Mucosa of stomach (tissue), 1 donor: ENCODE measurements around the gene APOBEC3F.
"Not testable (repeated sequence)": the region's sequence is repeated elsewhere in the genome, so short reads cannot be mapped to it uniquely, and the experiment has no call there.

Source experiments
- H3K27me3 ChIP-seq: one replicate; pipeline ENCODE4 v1.7.0; 2013; ENCODE audit warnings: mild to moderate bottlenecking, low read length; ENCODE audit not compliant: control insufficient read depth, insufficient read depth
- H3K36me3 ChIP-seq: one replicate; pipeline ENCODE4 v1.7.0; 2013; ENCODE audit warnings: low read length; ENCODE audit not compliant: control insufficient read depth, insufficient read depth
- H3K4me1 ChIP-seq: one replicate; pipeline ENCODE4 v1.7.0; 2013; ENCODE audit warnings: mild to moderate bottlenecking, low read length; ENCODE audit not compliant: control insufficient read depth, insufficient read depth
- H3K4me3 ChIP-seq: one replicate; pipeline ENCODE4 v1.7.0; 2013; ENCODE audit warnings: low read length
- H3K9ac ChIP-seq: one replicate; pipeline ENCODE4 v1.7.0; 2013; ENCODE audit warnings: mild to moderate bottlenecking, low read length, moderate library complexity
- H3K9me3 ChIP-seq: one replicate; pipeline ENCODE4 v1.7.0; 2013; ENCODE audit warnings: mild to moderate bottlenecking, low read length, moderate library complexity; ENCODE audit not compliant: control insufficient read depth
- donor health status: Pancreatic carcinoma.

The APOBEC3F gene

DNA sequence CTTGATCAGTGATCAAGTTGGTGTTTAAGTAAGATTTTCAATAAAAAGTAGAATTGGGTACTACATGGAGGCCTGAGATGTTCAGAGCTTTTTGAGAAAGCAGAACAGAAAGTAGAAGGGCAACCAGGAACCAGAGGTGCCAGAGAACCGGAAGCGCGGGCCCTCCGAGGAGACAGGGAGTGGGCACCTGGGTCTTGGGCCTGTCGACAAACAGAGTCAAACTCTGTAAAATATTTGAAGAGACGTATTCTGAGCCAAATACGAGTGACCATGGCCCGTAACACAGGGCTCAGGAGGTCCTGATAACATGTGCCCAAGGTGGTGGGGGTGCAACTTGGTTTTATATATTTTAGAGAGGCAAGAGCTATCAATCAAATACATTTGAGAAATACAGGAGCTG lies 23.2 kb downstream of the APOBEC3F start:
- H3K27me3 ChIP-seq, H3K9ac ChIP-seq, H3K4me3 ChIP-seq, H3K36me3 ChIP-seq, H3K4me1 ChIP-seq, H3K9me3 ChIP-seq: not testable (repeated sequence)

DNA sequence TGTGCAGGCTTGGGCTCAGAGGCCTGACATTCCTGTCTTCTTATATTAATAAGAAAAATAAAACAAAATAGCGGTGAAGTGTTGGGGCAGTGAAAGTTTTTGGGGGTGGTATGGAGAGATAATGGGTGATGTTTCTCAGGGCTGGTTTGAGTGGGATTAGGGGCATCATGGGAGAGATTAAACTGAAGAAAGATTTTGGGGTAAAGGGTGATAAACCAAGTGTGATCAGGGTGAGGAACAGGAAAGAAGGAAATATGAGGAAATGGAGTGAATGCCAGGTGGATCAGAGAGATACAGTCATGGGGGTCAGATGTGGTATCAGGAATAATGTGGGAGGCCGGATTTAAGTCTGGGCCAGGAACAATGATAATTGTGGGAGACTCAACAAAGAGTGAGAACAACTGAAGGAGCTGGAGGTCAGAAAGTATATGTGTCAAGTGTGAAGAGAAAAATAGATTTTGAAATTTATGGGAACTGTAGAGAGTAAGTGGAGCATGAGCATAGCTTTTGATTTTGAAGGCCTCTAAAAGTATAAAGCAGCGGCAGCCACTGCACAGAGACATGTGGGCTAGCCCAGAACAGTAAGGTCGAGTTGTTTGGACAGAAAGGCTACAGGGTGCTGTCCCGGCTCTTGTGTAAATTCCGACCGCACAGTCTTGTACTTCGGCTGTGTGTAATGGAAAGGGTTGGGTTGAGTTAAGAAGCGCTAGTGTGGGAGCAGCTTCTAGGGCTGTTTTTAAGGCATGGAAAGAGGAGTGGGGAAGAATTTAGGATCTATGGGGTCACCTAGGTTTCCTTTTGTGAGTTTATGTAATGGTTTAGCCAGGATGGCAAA lies 26.0 kb downstream of the APOBEC3F start:
- H3K4me3 ChIP-seq, H3K4me1 ChIP-seq, H3K9me3 ChIP-seq, H3K36me3 ChIP-seq, H3K9ac ChIP-seq, H3K27me3 ChIP-seq: not testable (repeated sequence)

DNA sequence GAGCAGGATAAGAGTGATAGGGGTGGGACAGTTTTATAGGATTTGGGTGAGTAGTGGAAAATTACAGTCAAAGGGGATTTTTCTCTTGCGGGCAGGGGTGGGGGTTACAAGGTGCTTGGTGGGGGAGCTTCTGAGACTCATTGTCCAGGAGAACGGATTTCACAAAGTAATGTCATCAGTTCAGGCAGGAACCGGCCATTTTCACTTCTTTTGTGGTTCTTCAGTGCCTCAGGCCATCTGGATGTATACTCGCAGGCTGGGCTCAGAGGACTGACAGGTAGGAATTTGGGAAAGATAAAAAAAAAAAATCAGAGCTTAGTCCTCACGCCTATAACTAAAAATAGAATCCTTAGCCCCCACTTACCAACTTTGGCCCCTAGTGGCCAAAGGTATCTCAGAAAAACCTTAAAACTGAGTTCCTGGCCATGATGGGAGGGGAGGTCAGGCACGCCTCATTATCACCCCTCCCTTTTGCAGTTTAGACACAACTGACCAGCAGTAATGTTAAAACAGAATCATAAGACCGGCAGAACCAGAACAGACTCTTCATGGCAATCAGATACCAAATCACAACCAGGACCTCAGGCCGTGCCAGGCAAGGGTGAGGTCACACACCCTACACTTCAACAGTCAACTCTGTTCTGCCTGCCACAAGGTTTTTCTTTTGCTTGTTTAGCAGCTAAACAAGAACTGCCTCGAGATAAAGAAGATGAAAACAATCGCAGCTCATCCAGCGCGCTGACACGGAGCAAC lies 27.5 kb downstream of the APOBEC3F start:
- H3K27me3 ChIP-seq: no peaks in the 10 kb centered on the region
- no peaks in the 10 kb centered on the region for H3K36me3 ChIP-seq
- H3K4me3 ChIP-seq: no peak overlapping the region
- no peaks in the 10 kb centered on the region for H3K9me3 ChIP-seq
- H3K4me1 ChIP-seq: no peaks in the 10 kb centered on the region
- H3K9ac ChIP-seq: no peak overlapping the region

DNA sequence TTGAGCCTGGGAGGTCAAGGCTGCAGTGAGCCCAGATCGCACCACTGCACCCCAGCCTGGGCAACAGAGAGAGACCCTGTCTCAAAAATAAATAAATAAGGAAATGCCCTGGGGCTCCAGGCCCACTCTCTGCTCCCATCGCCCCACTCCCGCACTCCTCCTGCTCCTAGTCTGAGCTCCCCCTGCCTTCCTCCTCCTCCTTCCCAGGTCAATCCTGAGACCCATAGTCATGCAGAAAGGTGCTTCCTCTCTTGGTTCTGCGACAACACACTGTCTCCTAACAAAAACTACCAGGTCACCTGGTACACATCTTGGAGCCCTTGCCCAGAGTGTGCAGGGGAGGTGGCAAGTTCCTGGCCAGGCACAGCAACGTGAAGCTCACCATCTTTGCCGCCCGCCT lies 29.5 kb downstream of the APOBEC3F start:
- Histone ChIP-seq H3K4me1 (no peaks in the 10 kb centered on the region), H3K4me3 (no peak overlapping the region), H3K36me3 (no peaks in the 10 kb centered on the region), H3K9ac (no peak overlapping the region), H3K9me3 (no peaks in the 10 kb centered on the region), H3K27me3 (no peaks in the 10 kb centered on the region)

DNA sequence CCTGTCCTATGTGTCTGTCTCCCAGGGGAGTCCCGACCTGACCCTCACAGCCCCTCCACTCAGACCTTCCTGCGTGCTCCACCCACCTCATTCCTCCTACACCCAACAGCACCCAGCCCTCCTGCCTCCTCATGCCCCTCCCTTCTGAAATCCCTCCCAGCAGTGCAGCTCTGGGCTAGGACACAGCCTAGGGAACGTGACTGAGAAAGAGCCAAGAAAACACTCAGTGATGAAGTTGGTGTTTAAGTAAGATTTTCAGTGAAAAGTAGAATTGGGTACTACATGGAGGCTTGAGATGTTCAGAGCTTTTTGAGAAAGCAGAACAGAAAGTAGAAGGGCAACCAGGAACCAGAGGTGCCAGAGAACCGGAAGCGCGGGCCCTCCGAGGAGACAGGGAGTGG lies 31.9 kb downstream of the APOBEC3F start:
- not testable (repeated sequence) for H3K4me3 ChIP-seq, H3K4me1 ChIP-seq, H3K9ac ChIP-seq, H3K36me3 ChIP-seq, H3K9me3 ChIP-seq, H3K27me3 ChIP-seq

DNA sequence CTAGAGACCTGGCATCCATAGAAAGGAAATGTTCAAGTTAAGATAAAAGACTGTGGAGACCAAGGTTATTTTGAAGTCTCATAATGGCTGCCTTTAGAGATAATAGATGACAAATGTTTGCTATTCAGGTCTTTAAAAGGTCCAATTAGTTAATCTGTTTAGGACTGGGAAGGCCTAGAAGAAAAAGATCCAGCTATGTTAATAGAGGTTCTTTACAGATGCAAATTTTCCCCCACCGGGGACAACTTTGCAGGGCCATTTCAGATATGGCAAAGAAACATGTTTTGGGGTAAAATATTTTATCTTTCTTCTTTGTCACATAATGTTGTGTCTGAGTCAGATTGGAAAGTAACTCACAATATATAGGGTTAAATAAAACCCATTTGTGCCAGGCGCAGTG lies 33.3 kb downstream of the APOBEC3F start:
- Histone ChIP-seq H3K9ac (no peak overlapping the region), H3K4me1 (no peaks in the 10 kb centered on the region), H3K4me3 (no peak overlapping the region), H3K9me3 (no peaks in the 10 kb centered on the region), H3K36me3 (no peaks in the 10 kb centered on the region), H3K27me3 (no peaks in the 10 kb centered on the region)

DNA sequence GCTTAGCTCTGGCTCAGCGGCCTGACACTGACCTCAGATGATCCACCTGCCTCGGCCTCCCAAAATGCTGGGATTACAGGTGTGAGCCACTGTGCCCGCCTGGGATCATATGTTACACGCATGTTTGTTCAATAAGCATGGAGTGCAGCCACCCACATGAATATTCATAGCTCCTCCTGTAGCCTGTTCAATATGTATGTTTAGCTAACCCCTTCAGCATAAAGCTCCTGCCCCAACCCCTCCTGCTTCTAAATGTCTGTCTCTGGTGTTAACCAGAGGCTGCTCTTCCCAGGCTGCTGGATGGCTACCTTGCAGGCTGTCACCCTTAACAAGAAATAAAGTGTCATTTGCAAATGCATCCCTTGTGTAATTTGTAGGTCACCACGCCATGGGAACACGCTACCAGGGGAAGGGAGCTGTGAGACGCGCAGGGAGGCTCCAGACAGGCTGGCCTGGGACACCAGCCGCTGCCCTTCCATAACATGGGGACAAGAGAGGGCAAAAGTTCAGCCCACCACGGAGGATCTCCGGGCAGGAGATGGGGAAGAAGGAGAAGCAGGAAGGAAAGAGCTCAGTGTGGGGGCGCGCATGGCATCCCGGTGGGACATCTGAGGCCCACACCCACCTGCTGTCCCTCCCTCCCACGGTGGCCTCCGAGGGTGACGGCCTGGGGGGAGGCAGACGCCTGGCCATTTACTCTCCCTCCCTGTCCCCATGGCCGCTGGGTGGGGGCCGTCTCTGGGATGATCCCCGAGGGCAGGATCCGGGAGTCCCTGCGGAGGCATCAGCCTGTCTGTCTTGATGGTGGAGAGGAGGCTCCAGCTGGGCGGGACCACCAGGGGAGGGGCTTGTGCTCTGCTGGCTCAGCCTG lies 35.7 kb downstream of the APOBEC3F start:
- H3K4me1 ChIP-seq, H3K27me3 ChIP-seq, H3K4me3 ChIP-seq, H3K36me3 ChIP-seq, H3K9ac ChIP-seq, H3K9me3 ChIP-seq: not testable (repeated sequence)

DNA sequence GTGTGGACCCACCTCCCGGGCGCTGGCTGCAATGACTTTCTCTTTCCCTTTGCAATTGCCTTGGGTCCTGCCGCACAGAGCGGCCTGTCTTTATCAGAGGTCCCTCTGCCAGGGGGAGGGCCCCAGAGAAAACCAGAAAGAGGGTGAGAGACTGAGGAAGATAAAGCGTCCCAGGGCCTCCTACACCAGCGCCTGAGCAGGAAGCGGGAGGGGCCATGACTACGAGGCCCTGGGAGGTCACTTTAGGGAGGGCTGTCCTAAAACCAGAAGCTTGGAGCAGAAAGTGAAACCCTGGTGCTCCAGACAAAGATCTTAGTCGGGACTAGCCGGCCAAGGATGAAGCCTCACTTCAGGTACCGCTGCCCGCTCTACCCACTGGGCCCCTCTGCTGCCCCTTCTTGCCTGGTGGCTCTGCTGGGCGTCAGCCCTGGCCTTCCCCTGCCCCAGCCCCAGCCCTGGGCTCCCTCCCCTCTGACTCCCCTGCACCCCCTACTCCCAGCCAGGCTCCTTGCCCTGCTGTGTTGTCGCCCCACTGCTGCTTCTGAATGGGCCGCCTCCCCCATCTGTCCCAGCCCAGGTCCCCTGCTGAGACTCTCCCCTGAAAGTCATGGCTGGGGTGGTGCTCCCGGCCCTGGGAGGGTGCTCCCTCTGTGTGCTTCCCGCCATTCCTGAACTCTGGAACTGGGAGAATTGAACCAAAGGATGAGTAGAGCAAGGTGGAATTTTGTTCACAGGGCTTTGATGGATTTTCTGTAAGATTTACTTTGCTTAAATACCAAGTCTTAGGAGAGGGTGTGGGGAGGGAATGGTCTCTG lies 36.6 kb downstream of the APOBEC3F start, which contains the start of gene APOBEC3G:
Gene APOBEC3G (plus strand): TSS at position 250 of the 815 bp plus-strand sequence. CDS start 87 bp downstream, at position 337.
- not testable (repeated sequence) for H3K36me3 ChIP-seq
- peak within 1 kb of the TSS; percentile 62 for H3K9ac ChIP-seq

DNA sequence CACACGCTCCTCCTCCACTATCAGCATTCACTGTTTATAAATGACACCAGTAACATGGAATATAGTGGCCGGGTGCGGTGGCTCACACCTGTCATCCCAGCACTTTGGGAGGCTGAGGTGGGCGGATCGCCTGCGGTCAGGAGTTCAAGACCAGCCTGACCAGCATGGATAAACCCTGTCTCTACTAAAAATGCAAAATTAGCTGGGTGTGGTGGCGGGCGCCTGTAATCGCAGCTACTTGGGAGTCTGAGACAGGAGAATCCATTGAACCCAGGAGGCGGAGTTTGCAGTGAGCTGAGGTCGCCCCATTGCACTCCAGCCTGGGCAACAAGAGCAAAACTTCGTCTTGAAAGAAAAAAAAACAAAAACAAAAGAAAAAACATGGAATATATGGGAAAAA lies 37.2 kb downstream of the APOBEC3F start:
- H3K27me3 ChIP-seq, H3K9ac ChIP-seq, H3K36me3 ChIP-seq, H3K9me3 ChIP-seq, H3K4me1 ChIP-seq, H3K4me3 ChIP-seq: not testable (repeated sequence)

More for the DNA sequence above, 36.6 kb downstream of the APOBEC3F start, which contains the start of gene APOBEC3G:
- not testable (repeated sequence) for H3K4me1 ChIP-seq, H3K27me3 ChIP-seq, H3K9me3 ChIP-seq
- H3K4me3 ChIP-seq: peak within 1 kb of the TSS; percentile 31

DNA sequence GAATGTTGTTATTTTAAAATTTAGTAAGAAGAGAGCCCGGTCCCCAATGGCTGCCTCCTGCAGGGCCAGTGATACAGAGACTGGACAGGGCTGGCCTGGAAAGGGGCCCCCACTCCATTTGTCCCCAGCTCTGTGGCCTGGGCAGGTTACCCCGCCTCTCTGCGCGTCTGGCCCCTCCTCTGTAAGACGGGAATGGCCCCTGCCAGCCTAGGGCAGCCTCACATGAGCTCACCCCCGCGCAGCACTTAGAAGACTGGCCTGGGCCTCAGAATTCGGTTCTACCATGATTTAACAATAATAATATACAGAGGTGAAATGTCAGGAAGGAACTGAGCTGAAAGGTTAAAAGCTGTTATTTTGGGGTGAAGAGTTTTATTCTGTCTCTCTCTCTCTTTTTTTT lies 37.7 kb downstream of the APOBEC3F start:
- Histone ChIP-seq H3K36me3 (no peaks in the 10 kb centered on the region), H3K4me3 (no peak overlapping the region), H3K27me3 (no peaks in the 10 kb centered on the region), H3K9me3 (no peaks in the 10 kb centered on the region), H3K9ac (no peak overlapping the region), H3K4me1 (no peaks in the 10 kb centered on the region)

DNA sequence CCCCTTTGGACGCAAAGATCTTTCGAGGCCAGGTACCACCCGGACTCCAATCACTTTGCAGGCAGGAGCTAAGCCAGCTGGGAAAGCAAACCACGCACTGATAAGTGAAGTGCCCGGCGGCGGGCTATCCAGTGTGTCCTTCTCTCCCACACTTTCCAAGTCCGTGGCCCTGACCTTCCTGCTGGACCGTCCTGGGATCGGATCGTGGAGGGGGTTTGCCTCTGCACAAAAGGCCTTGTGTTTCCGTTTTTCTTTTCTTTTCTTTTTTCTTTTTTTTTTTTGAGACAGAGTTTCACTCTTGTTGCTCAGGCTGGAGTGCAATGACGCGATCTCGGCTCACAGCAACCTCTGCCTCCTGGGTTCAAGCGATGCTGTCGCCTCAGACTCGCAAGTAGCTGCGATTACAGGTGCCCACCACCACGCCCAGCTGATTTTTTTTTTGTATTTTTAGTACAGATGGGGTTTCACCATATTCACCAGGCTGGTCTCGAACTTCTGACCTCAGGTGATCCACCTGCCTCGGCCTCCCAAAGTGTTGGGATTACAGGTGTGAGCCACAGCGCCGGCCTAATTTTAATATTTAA lies 38.5 kb downstream of the APOBEC3F start:
- not testable (repeated sequence) for H3K4me3 ChIP-seq, H3K4me1 ChIP-seq, H3K36me3 ChIP-seq, H3K27me3 ChIP-seq, H3K9me3 ChIP-seq, H3K9ac ChIP-seq
